ENCODE results near the gene SLC26A4. TPM values are rescaled to one million over a fixed set of nuclear protein-coding genes. Genes with fewer than 3 reads are reported as not detected.
A peak's percentile ranks its signal among the peaks of the same experiment; 100 is the strongest.

Gene SLC26A4
- total and polyA plus RNA-seq, 5 experiments from 2014 or later, result 0.08 TPM; not detected in 3

DNA sequence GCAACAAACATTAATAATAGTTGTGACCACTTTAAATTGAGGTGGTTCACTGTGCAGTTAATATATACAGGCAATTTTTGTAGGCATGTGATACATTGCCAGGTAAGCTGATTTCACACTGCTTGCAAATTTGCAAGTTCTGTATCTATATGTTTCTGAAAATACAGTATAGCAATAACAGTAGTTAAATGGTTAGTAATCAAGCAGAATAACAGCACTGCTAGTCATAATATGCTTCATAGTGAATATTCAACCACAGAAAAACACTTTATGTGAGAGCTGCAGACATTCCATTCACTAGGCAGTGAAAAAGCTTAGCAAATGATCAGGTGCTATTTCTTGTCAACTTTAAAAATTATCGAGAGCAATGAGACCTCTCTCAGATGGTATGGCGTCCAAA is 28.9 kb downstream of the SLC26A4 start:
- Mint-ChIP-seq H3K36me3 (no peaks in the 10 kb centered on the region), H3K4me1 (peaks cover 0 to 8% (median 0%) of the 10 kb centered on the region in 4 donors), H3K27me3 (peaks cover 5 to 16% (median 12%) of the 10 kb centered on the region in 5 donors), H3K9me3 (no peaks in the 10 kb centered on the region), H3K4me3 (no peak overlapping the region), H3K27ac (no peak overlapping the region)
- POLR2A ChIA-PET, result no interaction called here
- ATAC-seq (no peak), DNase-seq (no peak)

DNA sequence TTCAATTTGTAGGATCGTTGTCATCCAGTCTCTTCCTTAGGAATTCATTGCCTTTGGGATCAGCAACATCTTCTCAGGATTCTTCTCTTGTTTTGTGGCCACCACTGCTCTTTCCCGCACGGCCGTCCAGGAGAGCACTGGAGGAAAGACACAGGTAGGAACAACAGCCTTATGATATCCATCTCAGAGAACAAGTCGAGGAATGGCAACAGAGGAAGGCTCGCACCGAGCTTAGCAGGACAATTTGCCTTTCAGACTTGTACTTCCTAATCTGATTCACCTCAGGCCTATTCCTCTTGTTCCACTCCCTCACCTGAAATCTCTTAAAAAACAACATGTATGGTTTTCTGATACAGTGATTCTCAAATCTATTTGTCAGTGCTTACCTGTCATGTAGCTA is 29.5 kb downstream of the SLC26A4 start:
- POLR2A ChIA-PET, result no interaction called here
- Mint-ChIP-seq H3K4me3 (no peak overlapping the region), H3K4me1 (peaks cover 0 to 8% (median 0%) of the 10 kb centered on the region in 4 donors), H3K36me3 (no peaks in the 10 kb centered on the region), H3K9me3 (no peaks in the 10 kb centered on the region), H3K27me3 (peaks cover 5 to 16% (median 12%) of the 10 kb centered on the region in 5 donors), H3K27ac (no peak overlapping the region)
- DNase-seq (no peak), ATAC-seq (no peak)

DNA sequence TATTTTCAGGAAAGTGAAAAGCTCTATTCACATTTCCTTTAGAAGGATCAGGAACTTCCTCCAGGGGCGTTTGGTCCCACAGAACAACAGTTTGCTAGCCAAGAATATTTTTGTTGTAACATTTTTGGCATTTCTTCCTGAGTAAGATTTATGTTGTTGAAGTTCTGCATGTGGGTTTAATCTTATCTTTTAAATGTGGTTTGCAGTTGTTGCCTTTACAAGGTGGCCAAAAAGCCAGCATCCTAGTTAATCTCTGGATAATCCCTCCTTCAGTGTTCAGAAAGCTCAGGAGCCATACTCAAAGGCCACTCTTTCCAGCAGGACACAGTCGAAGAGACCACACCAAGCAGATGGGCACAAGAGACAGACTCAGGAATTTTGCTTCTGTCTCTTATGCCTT is 30.0 kb downstream of the SLC26A4 start:
- Mint-ChIP-seq H3K9me3 (no peaks in the 10 kb centered on the region), H3K27ac (no peak overlapping the region), H3K4me1 (peaks cover 0 to 7% (median 0%) of the 10 kb centered on the region in 4 donors), H3K4me3 (no peak overlapping the region), H3K36me3 (no peaks in the 10 kb centered on the region), H3K27me3 (peaks cover 5 to 16% (median 12%) of the 10 kb centered on the region in 5 donors)
- ATAC-seq, result no peak
- POLR2A ChIA-PET, result interaction anchor here (0.6 kb wide), 1 partner anchor 150 kb away, joined by 4 read pairs; no protein-coding TSS in a partner anchor
- no peak for DNase-seq

DNA sequence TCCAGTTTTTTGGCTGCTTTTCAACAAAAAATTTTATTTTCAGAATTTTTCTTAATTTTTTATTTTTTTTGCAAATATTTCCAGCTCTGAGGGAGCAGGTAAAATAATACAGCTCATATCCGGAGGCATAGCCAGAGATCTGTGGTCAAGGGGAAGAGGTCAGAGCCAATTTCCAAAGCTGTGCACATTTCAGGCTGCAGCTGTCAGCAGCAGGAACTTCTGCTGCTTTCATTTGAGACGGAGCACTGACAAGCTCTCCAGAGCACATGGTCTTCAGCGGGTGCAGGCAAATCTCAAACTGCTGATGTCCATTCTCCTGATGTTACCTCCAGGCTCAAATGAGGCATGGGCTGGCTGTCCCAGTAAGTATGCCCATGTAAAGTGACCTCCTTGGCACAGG is 31.1 kb downstream of the SLC26A4 start:
- no peaks in the 10 kb centered on the region for H3K9me3 Mint-ChIP-seq
- H3K27me3 Mint-ChIP-seq, result peaks cover 5 to 15% (median 10%) of the 10 kb centered on the region in 5 donors
- no peaks in the 10 kb centered on the region for H3K36me3 Mint-ChIP-seq
- POLR2A ChIA-PET, result no interaction called here
- no peak overlapping the region for H3K4me3 Mint-ChIP-seq
- H3K27ac Mint-ChIP-seq, result no peak overlapping the region
- H3K4me1 Mint-ChIP-seq, result peaks cover 0 to 2% (median 0%) of the 10 kb centered on the region in 4 donors
- DNase-seq (no peak), ATAC-seq (no peak)

DNA sequence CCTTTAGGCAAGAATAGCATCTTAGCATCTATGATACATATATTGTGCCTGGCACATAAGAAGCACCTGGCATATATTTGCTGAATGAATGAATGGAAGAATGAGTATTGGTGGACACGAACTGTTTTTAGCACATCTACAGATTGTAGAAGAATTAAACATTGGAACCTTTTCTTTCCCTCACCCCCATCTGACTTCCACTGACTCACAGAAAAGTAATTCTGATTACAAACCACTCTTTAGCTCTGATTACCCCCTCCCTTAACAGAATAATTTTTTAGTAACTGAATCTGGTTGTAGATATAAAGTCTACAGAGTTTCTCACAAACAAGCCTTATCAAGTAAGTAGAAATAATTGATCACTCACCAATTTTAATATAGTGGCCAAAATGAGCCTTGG is 31.9 kb downstream of the SLC26A4 start:
- H3K9me3 Mint-ChIP-seq, result no peaks in the 10 kb centered on the region
- peaks cover 5 to 15% (median 10%) of the 10 kb centered on the region in 5 donors for H3K27me3 Mint-ChIP-seq
- DNase-seq, result no peak
- no peak for ATAC-seq
- no peak overlapping the region for H3K4me3 Mint-ChIP-seq
- no peaks in the 10 kb centered on the region for H3K4me1 Mint-ChIP-seq
- no peaks in the 10 kb centered on the region for H3K36me3 Mint-ChIP-seq
- POLR2A ChIA-PET, result no interaction called here
- H3K27ac Mint-ChIP-seq, result no peak overlapping the region

- no peaks in the 10 kb centered on the region for H3K36me3 Mint-ChIP-seq
- DNase-seq (no peak), ATAC-seq (no peak)
- no peaks in the 10 kb centered on the region for H3K4me1 Mint-ChIP-seq
- H3K27me3 Mint-ChIP-seq, result peaks cover 5 to 15% (median 11%) of the 10 kb centered on the region in 5 donors
- no peaks in the 10 kb centered on the region for H3K9me3 Mint-ChIP-seq
- POLR2A ChIA-PET, result no interaction called here
- no peak overlapping the region for H3K27ac Mint-ChIP-seq
- no peak overlapping the region for H3K4me3 Mint-ChIP-seq
Measured at GRCh38 chr7:107693396-107693795, 32.8 kb downstream of the SLC26A4 start.

- no peak for DNase-seq
- POLR2A ChIA-PET, result no interaction called here
- Mint-ChIP-seq H3K4me3 (no peak overlapping the region), H3K36me3 (no peaks in the 10 kb centered on the region), H3K27ac (no peak overlapping the region), H3K4me1 (no peaks in the 10 kb centered on the region), H3K9me3 (no peaks in the 10 kb centered on the region), H3K27me3 (peaks cover 2 to 15% (median 10%) of the 10 kb centered on the region in 5 donors)
- ATAC-seq, result no peak
Measured at GRCh38 chr7:107694386-107694785, 33.8 kb downstream of the SLC26A4 start.

GRCh38 chr7:107696330-107696946 is 35.8 kb downstream of the SLC26A4 start:
- Mint-ChIP-seq H3K36me3 (no peaks in the 10 kb centered on the region), H3K4me3 (no peak overlapping the region), H3K4me1 (no peaks in the 10 kb centered on the region), H3K27me3 (peaks cover 5 to 14% (median 9%) of the 10 kb centered on the region in 5 donors), H3K27ac (no peak overlapping the region), H3K9me3 (no peaks in the 10 kb centered on the region)
- DNase-seq (no peak), ATAC-seq (no peak)
- POLR2A ChIA-PET, result no interaction called here

- peaks cover 4 to 14% (median 8%) of the 10 kb centered on the region in 5 donors for H3K27me3 Mint-ChIP-seq
- no peak overlapping the region for H3K4me3 Mint-ChIP-seq
- ATAC-seq (no peak), DNase-seq (no peak)
- no peaks in the 10 kb centered on the region for H3K9me3 Mint-ChIP-seq
- H3K27ac Mint-ChIP-seq, result no peak overlapping the region
- no peaks in the 10 kb centered on the region for H3K36me3 Mint-ChIP-seq
- POLR2A ChIA-PET, result interaction anchor here (0.6 kb wide), 1 partner anchor 24 kb away, joined by 3 read pairs; no protein-coding TSS in a partner anchor
- no peaks in the 10 kb centered on the region for H3K4me1 Mint-ChIP-seq
Measured at GRCh38 chr7:107697321-107698049, 36.9 kb downstream of the SLC26A4 start.

DNA sequence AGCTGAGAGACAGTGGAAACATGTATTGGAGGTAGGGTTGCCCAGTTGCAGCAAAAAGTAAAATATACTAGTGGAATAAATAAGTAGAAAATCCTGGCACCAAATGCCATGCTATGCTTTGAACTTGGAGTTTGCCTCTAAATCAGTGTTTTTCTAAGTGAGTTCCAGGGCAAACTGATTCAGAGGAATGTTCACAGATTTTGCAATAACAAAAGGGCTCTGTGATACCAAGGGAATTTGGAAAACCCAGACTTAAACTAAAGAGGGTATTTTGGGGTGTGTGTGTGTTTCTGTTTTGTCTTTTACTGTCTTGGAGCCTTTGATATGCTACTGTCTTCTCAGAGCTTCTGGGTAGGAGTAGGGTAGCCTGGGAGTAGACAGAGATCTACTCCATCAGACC is 39.9 kb downstream of the SLC26A4 start:
- Mint-ChIP-seq H3K36me3 (no peaks in the 10 kb centered on the region), H3K9me3 (no peaks in the 10 kb centered on the region), H3K4me1 (peaks cover 0 to 7% (median 3%) of the 10 kb centered on the region in 4 donors), H3K4me3 (no peak overlapping the region), H3K27me3 (peaks cover 0 to 8% (median 4%) of the 10 kb centered on the region in 5 donors), H3K27ac (no peak overlapping the region)
- POLR2A ChIA-PET, result no interaction called here
- no peak for DNase-seq
- ATAC-seq, result no peak

DNA sequence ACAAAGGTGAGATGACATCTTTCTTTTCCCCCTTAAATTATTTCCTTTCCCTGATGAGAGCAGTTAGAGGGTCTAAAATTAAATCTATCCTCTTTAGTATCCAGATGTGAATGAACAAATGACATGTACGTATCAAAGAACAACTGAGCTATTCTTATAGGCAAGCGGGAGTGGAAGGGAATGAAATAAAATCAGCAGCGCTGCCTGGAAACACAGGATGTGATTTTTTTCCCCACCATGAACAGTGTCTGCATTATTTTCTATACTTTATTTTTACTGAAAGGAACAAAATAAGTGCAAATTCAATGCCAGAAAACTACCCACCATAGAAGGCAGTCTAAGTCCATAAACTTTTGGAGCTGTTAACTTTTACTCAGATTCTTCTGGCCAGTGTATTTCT is 40.6 kb downstream of the SLC26A4 start:
- Mint-ChIP-seq H3K27me3 (peaks cover 0 to 8% (median 4%) of the 10 kb centered on the region in 5 donors), H3K27ac (no peak overlapping the region), H3K4me3 (no peak overlapping the region), H3K9me3 (no peaks in the 10 kb centered on the region), H3K36me3 (no peaks in the 10 kb centered on the region), H3K4me1 (peaks cover 0 to 7% (median 3%) of the 10 kb centered on the region in 4 donors)
- DNase-seq, result no peak
- ATAC-seq, result no peak
- POLR2A ChIA-PET, result no interaction called here

DNA sequence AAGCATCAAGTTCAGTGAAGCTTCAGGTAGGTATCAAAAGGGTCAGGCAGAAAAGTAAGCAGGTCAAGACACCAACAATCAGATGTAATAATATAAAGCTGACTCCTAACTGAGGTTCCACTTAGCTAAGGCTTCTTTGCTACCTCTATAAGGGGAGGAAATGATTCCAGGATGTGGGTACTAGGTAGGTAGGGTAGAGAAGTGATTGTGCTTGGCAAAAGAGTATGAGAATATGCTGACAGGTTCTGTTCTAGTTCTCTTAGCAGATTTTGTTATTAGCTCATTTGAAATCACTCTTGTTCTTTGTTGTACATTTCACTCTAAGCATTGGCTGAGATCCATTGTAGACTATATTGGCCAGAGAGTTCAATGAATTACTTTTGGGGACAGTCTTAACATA is 42.6 kb downstream of the SLC26A4 start:
- POLR2A ChIA-PET, result no interaction called here
- no peak overlapping the region for H3K27ac Mint-ChIP-seq
- H3K9me3 Mint-ChIP-seq, result no peaks in the 10 kb centered on the region
- H3K4me3 Mint-ChIP-seq, result no peak overlapping the region
- DNase-seq, result no peak
- peak in 1 of 2 donors; percentile 47 for ATAC-seq
- H3K4me1 Mint-ChIP-seq, result peaks cover 0 to 7% (median 3%) of the 10 kb centered on the region in 4 donors
- H3K36me3 Mint-ChIP-seq, result no peaks in the 10 kb centered on the region
- peaks cover 0 to 8% (median 3%) of the 10 kb centered on the region in 5 donors for H3K27me3 Mint-ChIP-seq

GRCh38 chr7:107703872-107704271 is 43.2 kb downstream of the SLC26A4 start:
- Mint-ChIP-seq H3K4me3 (no peak overlapping the region), H3K27ac (no peak overlapping the region), H3K4me1 (peaks cover 0 to 7% (median 4%) of the 10 kb centered on the region in 4 donors), H3K36me3 (no peaks in the 10 kb centered on the region), H3K9me3 (no peaks in the 10 kb centered on the region), H3K27me3 (peaks cover 0 to 8% (median 3%) of the 10 kb centered on the region in 5 donors)
- DNase-seq, result no peak
- ATAC-seq, result no peak
- POLR2A ChIA-PET, result no interaction called here

All from naive thymus-derived CD8-positive, alpha-beta T cell (primary cell).